Naive thymus-derived CD8-positive, alpha-beta T cell (primary cell): ENCODE results near the gene KCNN3. TPM values are rescaled to one million over a fixed set of nuclear protein-coding genes. Genes with fewer than 3 reads are reported as not detected.
A peak's percentile ranks its signal among the peaks of the same experiment; 100 is the strongest.

Experiments used
- ATAC-seq, 2 donors: fragments of 150-1000 bp; cut with Tn5 transposase in 1 of 2; sonication (Bioruptor Pico), chemical (Tn5 transposase) in 1 of 2; 1 replicate in 1 of 2; 2 replicates in 1 of 2; pipeline ENCODE4 v1.10.0; 2021; ENCODE audit warnings: mild to moderate bottlenecking in 2 of 2, moderate library complexity in 2 of 2
- POLR2A ChIA-PET: fragments of 350-600 bp; sonication (Branson Sonifier 250); formaldehyde crosslinking; loops from one replicate; lab custom pipeline; 2021; ENCODE audit warnings: antibody characterized with exemption; lab: Charles Lee
- DNase-seq, 10 donors: peaks; one replicate each; pipeline versions ENCODE4 v3.0.0 to v3.0.0-alpha.2; 2020 to 2022
- H3K27ac Mint-ChIP-seq, 10 donors: one replicate each; pipeline ENCODE4 v1.8.0; 2020 to 2022; ENCODE audit warnings: mild to moderate bottlenecking in 10 of 10, mixed read lengths in 10 of 10, moderate library complexity in 4 of 10, inconsistent platforms in 1 of 10
- H3K27me3 Mint-ChIP-seq, 5 donors: one replicate each; pipeline ENCODE4 v1.8.0; 2021 to 2022; ENCODE audit warnings: mixed read lengths in 5 of 5
- H3K36me3 Mint-ChIP-seq, 3 donors: one replicate each; pipeline ENCODE4 v1.8.0; 2020 to 2022; ENCODE audit warnings: mixed read lengths in 3 of 3, mild to moderate bottlenecking in 2 of 3, inconsistent platforms in 1 of 3
- H3K4me1 Mint-ChIP-seq, 4 donors: one replicate each; pipeline ENCODE4 v1.8.0; 2021 to 2022; ENCODE audit warnings: mixed read lengths in 4 of 4
- H3K4me3 Mint-ChIP-seq, 10 donors: one replicate each; pipeline ENCODE4 v1.8.0; 2020 to 2022; ENCODE audit warnings: mild to moderate bottlenecking in 10 of 10, mixed read lengths in 10 of 10, moderate library complexity in 6 of 10, inconsistent platforms in 1 of 10
- H3K9me3 Mint-ChIP-seq, 9 donors: one replicate each; pipeline ENCODE4 v1.8.0; 2020 to 2022; ENCODE audit warnings: mixed read lengths in 9 of 9, mild to moderate bottlenecking in 3 of 9, inconsistent platforms in 1 of 9, moderate library complexity in 1 of 9
- polyA plus RNA-seq, 3 donors: library from polyadenylated mRNA; unstranded; fragments of 300-500 nt; fragmentation: Illumina TruSeq; gene quantifications; one replicate each; pipeline ENCODE4 v1.2.3, GENCODE V29; 2021
- total RNA-seq, 8 experiments: library from RNA in 2 of 8; stranded (reverse) in 2 of 8; gene quantifications; one replicate each; pipeline ENCODE4 v1.2.3 and lab custom pipeline; 2021 to 2026

Gene KCNN3
- total and polyA plus RNA-seq, 5 experiments from 2014 or later: 0.08 TPM; not detected in 4

GRCh38 chr1:154715385-154715784 lies 154.7 kb downstream of the KCNN3 start:
- H3K4me1 Mint-ChIP-seq: peaks cover 8 to 27% (median 15%) of the 10 kb centered on the region in 4 donors
- POLR2A ChIA-PET: interaction anchor here (0.5 to 0.7 kb wide), 2 partner anchors 31 to 739 kb away, joined by 3 to 5 read pairs; no protein-coding TSS in a partner anchor
- H3K27ac Mint-ChIP-seq: peak overlapping the region in 7 of 10 donors; percentile 6 to 80 (median 63)
- H3K9me3 Mint-ChIP-seq: no peaks in the 10 kb centered on the region
- H3K4me3 Mint-ChIP-seq: no peak overlapping the region
- no peaks in the 10 kb centered on the region for H3K36me3 Mint-ChIP-seq
- no peak for ATAC-seq
- DNase-seq: no peak
- no peaks in the 10 kb centered on the region for H3K27me3 Mint-ChIP-seq

- H3K36me3 Mint-ChIP-seq: no peaks in the 10 kb centered on the region
- no peaks in the 10 kb centered on the region for H3K27me3 Mint-ChIP-seq
- no peaks in the 10 kb centered on the region for H3K9me3 Mint-ChIP-seq
- H3K4me1 Mint-ChIP-seq: peaks cover 3 to 20% (median 10%) of the 10 kb centered on the region in 4 donors
- DNase-seq (no peak), ATAC-seq (peak in 1 of 2 donors; percentile 49)
- POLR2A ChIA-PET: interaction anchor here (0.5 to 0.6 kb wide), 2 partner anchors 32 to 42 kb away, joined by 3 to 5 read pairs; no protein-coding TSS in a partner anchor
- H3K4me3 Mint-ChIP-seq: no peak overlapping the region
- peak overlapping the region in 1 of 10 donors; percentile 32 for H3K27ac Mint-ChIP-seq
Measured at GRCh38 chr1:154714638-154715037, 155.4 kb downstream of the KCNN3 start.

GRCh38 chr1:154714052-154714623 lies 155.9 kb downstream of the KCNN3 start:
- H3K4me1 Mint-ChIP-seq: peaks cover 0 to 15% (median 7%) of the 10 kb centered on the region in 4 donors

GRCh38 chr1:154713005-154713404 lies 157.1 kb downstream of the KCNN3 start:
- Mint-ChIP-seq H3K9me3 (no peaks in the 10 kb centered on the region), H3K4me1 (peaks cover 0 to 15% (median 7%) of the 10 kb centered on the region in 4 donors), H3K27me3 (peaks cover 0 to 2% (median 0%) of the 10 kb centered on the region in 5 donors), H3K36me3 (no peaks in the 10 kb centered on the region), H3K4me3 (no peak overlapping the region), H3K27ac (no peak overlapping the region)
- POLR2A ChIA-PET: interaction anchor here (0.5 kb wide), 1 partner anchor 51 kb away, joined by 6 read pairs; no protein-coding TSS in a partner anchor
- ATAC-seq (no peak), DNase-seq (no peak)

More at GRCh38 chr1:154714052-154714623, 155.9 kb downstream of the KCNN3 start:
- DNase-seq (no peak), ATAC-seq (no peak)
- no peak overlapping the region for H3K4me3 Mint-ChIP-seq
- POLR2A ChIA-PET: interaction anchor here (0.6 kb wide), 1 partner anchor 43 kb away, joined by 3 read pairs; no protein-coding TSS in a partner anchor
- H3K9me3 Mint-ChIP-seq: no peaks in the 10 kb centered on the region
- no peaks in the 10 kb centered on the region for H3K36me3 Mint-ChIP-seq
- no peak overlapping the region for H3K27ac Mint-ChIP-seq
- peaks cover 0 to 1% (median 0%) of the 10 kb centered on the region in 5 donors for H3K27me3 Mint-ChIP-seq

- no peak overlapping the region for H3K27ac Mint-ChIP-seq
- ATAC-seq (no peak), DNase-seq (no peak)
- H3K36me3 Mint-ChIP-seq: no peaks in the 10 kb centered on the region
- H3K4me3 Mint-ChIP-seq: no peak overlapping the region
- peaks cover 0 to 15% (median 7%) of the 10 kb centered on the region in 4 donors for H3K4me1 Mint-ChIP-seq
- POLR2A ChIA-PET: interaction anchor here (0.5 kb wide), 1 partner anchor 51 kb away, joined by 6 read pairs; no protein-coding TSS in a partner anchor
- no peaks in the 10 kb centered on the region for H3K9me3 Mint-ChIP-seq
- H3K27me3 Mint-ChIP-seq: peaks cover 0 to 8% (median 0%) of the 10 kb centered on the region in 5 donors
Measured at GRCh38 chr1:154712166-154712810, 157.8 kb downstream of the KCNN3 start.

GRCh38 chr1:154711416-154711815 lies 158.7 kb downstream of the KCNN3 start:
- no peak for DNase-seq
- peaks cover 0 to 8% (median 0%) of the 10 kb centered on the region in 5 donors for H3K27me3 Mint-ChIP-seq
- no peak overlapping the region for H3K4me3 Mint-ChIP-seq
- POLR2A ChIA-PET: no interaction called here
- peaks cover 0 to 15% (median 7%) of the 10 kb centered on the region in 4 donors for H3K4me1 Mint-ChIP-seq
- H3K27ac Mint-ChIP-seq: no peak overlapping the region
- H3K9me3 Mint-ChIP-seq: no peaks in the 10 kb centered on the region
- ATAC-seq: no peak
- no peaks in the 10 kb centered on the region for H3K36me3 Mint-ChIP-seq

GRCh38 chr1:154710106-154710505 lies 160.0 kb downstream of the KCNN3 start:
- H3K4me1 Mint-ChIP-seq: peaks cover 0 to 4% (median 2%) of the 10 kb centered on the region in 4 donors
- ATAC-seq (no peak), DNase-seq (no peak)
- H3K9me3 Mint-ChIP-seq: no peaks in the 10 kb centered on the region
- no peak overlapping the region for H3K27ac Mint-ChIP-seq
- H3K36me3 Mint-ChIP-seq: no peaks in the 10 kb centered on the region
- POLR2A ChIA-PET: no interaction called here
- H3K27me3 Mint-ChIP-seq: peaks cover 0 to 8% (median 1%) of the 10 kb centered on the region in 5 donors
- no peak overlapping the region for H3K4me3 Mint-ChIP-seq

- no peak overlapping the region for H3K27ac Mint-ChIP-seq
Measured at GRCh38 chr1:154707901-154708463, 162.1 kb downstream of the KCNN3 start.

GRCh38 chr1:154706851-154707250 lies 163.2 kb downstream of the KCNN3 start:
- POLR2A ChIA-PET: interaction anchor here (0.7 kb wide), 1 partner anchor 98 kb away, joined by 3 read pairs; no protein-coding TSS in a partner anchor
- H3K36me3 Mint-ChIP-seq: peaks cover 0 to 3% (median 0%) of the 10 kb centered on the region in 3 donors
- DNase-seq (no peak), ATAC-seq (no peak)
- peaks cover 0 to 2% (median 0%) of the 10 kb centered on the region in 4 donors for H3K4me1 Mint-ChIP-seq
- H3K27me3 Mint-ChIP-seq: peaks cover 1 to 8% (median 4%) of the 10 kb centered on the region in 5 donors
- H3K4me3 Mint-ChIP-seq: no peak overlapping the region
- no peak overlapping the region for H3K27ac Mint-ChIP-seq
- H3K9me3 Mint-ChIP-seq: no peaks in the 10 kb centered on the region

More at GRCh38 chr1:154707901-154708463, 162.1 kb downstream of the KCNN3 start:
- peaks cover 0 to 2% (median 0%) of the 10 kb centered on the region in 4 donors for H3K4me1 Mint-ChIP-seq
- POLR2A ChIA-PET: no interaction called here
- no peaks in the 10 kb centered on the region for H3K9me3 Mint-ChIP-seq
- H3K27me3 Mint-ChIP-seq: peaks cover 1 to 8% (median 4%) of the 10 kb centered on the region in 5 donors
- no peak for ATAC-seq
- H3K36me3 Mint-ChIP-seq: peaks cover 0 to 3% (median 0%) of the 10 kb centered on the region in 3 donors
- no peak overlapping the region for H3K4me3 Mint-ChIP-seq
- no peak for DNase-seq

GRCh38 chr1:154705544-154705943 lies 164.5 kb downstream of the KCNN3 start:
- Mint-ChIP-seq H3K27me3 (peaks cover 1 to 8% (median 4%) of the 10 kb centered on the region in 5 donors), H3K27ac (no peak overlapping the region), H3K4me3 (no peak overlapping the region), H3K36me3 (peaks cover 0 to 3% (median 0%) of the 10 kb centered on the region in 3 donors), H3K4me1 (no peaks in the 10 kb centered on the region), H3K9me3 (no peaks in the 10 kb centered on the region)
- POLR2A ChIA-PET: no interaction called here
- ATAC-seq (no peak), DNase-seq (no peak)

- H3K27me3 Mint-ChIP-seq: peaks cover 1 to 8% (median 4%) of the 10 kb centered on the region in 5 donors
- H3K27ac Mint-ChIP-seq: peak overlapping the region in 1 of 10 donors; percentile 30
- H3K36me3 Mint-ChIP-seq: peaks cover 0 to 3% (median 0%) of the 10 kb centered on the region in 3 donors
- no peaks in the 10 kb centered on the region for H3K9me3 Mint-ChIP-seq
- POLR2A ChIA-PET: no interaction called here
- no peak for DNase-seq
- H3K4me3 Mint-ChIP-seq: no peak overlapping the region
- no peaks in the 10 kb centered on the region for H3K4me1 Mint-ChIP-seq
- ATAC-seq: no peak
Measured at GRCh38 chr1:154703170-154703569, 166.9 kb downstream of the KCNN3 start.

GRCh38 chr1:154698320-154699096 lies 171.6 kb downstream of the KCNN3 start:
- POLR2A ChIA-PET: no interaction called here
- H3K27me3 Mint-ChIP-seq: peaks cover 0 to 13% (median 4%) of the 10 kb centered on the region in 5 donors
- peak overlapping the region in 1 of 10 donors; percentile 7 for H3K27ac Mint-ChIP-seq
- ATAC-seq (no peak), DNase-seq (no peak)
- no peaks in the 10 kb centered on the region for H3K36me3 Mint-ChIP-seq
- no peaks in the 10 kb centered on the region for H3K9me3 Mint-ChIP-seq
- no peak overlapping the region for H3K4me3 Mint-ChIP-seq
- no peaks in the 10 kb centered on the region for H3K4me1 Mint-ChIP-seq
